Body of pancreas (tissue), 4 donors: ENCODE measurements around the gene KEL. TPM values are rescaled to one million over a fixed set of nuclear protein-coding genes. Genes with fewer than 3 reads are reported as not detected.

ENCODE experiments used
- ATAC-seq: fragments of 150-250 bp; one replicate; pipeline ENCODE4 v1.9.1; 2016
- DNase-seq, 4 donors: peaks; one replicate each; pipeline ENCODE4 v3.0.0-alpha.2; 2019
- H3K27ac ChIP-seq, 4 donors: fragments of 200-600 bp; sonication (generic); 1 replicate in 3 of 4; 2 replicates in 1 of 4; pipeline versions ENCODE4 v1.5.1 to v1.6.1; 2016 to 2019; ENCODE audit warnings: mild to moderate bottlenecking in 1 of 4, mixed read lengths in 1 of 4, moderate library complexity in 1 of 4
- H3K27me3 ChIP-seq, 2 donors: fragments of 200-600 bp; sonication (generic); one replicate each; pipeline ENCODE4 v1.6.0; 2016; ENCODE audit warnings: mild to moderate bottlenecking in 1 of 2
- H3K36me3 ChIP-seq, 2 donors: fragments of 200-600 bp; sonication (generic); replicated peaks in 1 of 2; 2 replicates each; pipeline ENCODE4 v1.5.1; 2016; ENCODE audit warnings: low read depth in 2 of 2; ENCODE audit not compliant: insufficient read depth in 1 of 2
- H3K4me1 ChIP-seq: fragments of 200-600 bp; sonication (generic); one replicate; pipeline ENCODE4 v1.6.0; 2016
- H3K4me3 ChIP-seq, 2 donors: fragments of 200-600 bp; sonication (generic); 1 replicate in 1 of 2; 2 replicates in 1 of 2; pipeline ENCODE4 v1.5.1; 2016 to 2019
- H3K9me3 ChIP-seq, 3 donors: fragments of 200-600 bp; sonication (generic); 1 replicate in 2 of 3; 2 replicates in 1 of 3; pipeline ENCODE4 v1.5.1; 2016
- POLR2A ChIP-seq, 3 donors: fragments of 450-650 bp; IDR thresholded peaks; one replicate each; pipeline ENCODE4 v1.6.1; 2016; ENCODE audit warnings: antibody characterized with exemption in 3 of 3, mild to moderate bottlenecking in 2 of 3
- WGBS, 2 donors: methylation state at CpG; one replicate each; pipeline ENCODE4 v1.1.5; 2017; 5-methylcytosine and 5-hydroxymethylcytosine counted together
- intact Hi-C: fragments of 100-400 bp; cut with DNase I; formaldehyde crosslinking; loops from one replicate; pipeline ENCODE4 v1.15.1; 2023
- total RNA-seq, 2 donors: library from RNA; depleted of rRNA; stranded (reverse); fragments of >200 nt; gene quantifications; one replicate each; pipeline ENCODE4 v1.1.0, GENCODE V29; 2016
- TF ChIP-seq, protein P1 (sequence below), 7 experiments: fragments of 450-650 bp in 4 of 7; fragments of 200-600 bp in 3 of 7; sonication (generic) in 3 of 7; IDR thresholded peaks; one replicate each; pipeline ENCODE4 v1.5.1; 2016 to 2019; ENCODE audit warnings: antibody characterized with exemption in 7 of 7

Gene KEL
- total RNA-seq, 2 donors from 2014 or later = 0.33 TPM; not detected in 1

DNA sequence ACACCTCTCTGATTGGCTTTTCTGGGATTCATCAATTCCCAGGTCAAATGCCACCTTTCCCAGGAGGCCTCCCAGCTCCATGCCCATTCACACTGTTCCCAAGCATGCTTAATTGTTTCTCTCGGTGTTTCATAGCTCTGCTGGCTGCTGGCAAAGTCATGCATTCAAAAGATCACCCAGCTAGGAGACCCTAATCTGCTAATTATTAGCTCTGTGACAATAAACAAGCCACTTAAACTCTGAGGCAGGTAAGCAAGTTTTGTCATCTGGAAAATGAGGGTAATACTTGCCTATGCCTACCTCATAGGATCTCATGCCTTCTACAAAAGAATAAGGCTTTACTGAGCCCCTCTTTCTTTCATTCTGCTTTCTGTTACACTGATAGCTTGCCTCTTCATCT, 828 bp upstream of the KEL start:
- Histone ChIP-seq H3K27ac (no peak overlapping the region), H3K9me3 (no peaks in the 10 kb centered on the region), H3K36me3 (no peaks in the 10 kb centered on the region), H3K4me1 (peaks cover 9% of the 10 kb centered on the region), H3K4me3 (no peak overlapping the region), H3K27me3 (no peaks in the 10 kb centered on the region)
- intact Hi-C loops = no loop called here
- DNase-seq (no peak), ATAC-seq (no peak)
- no peak for TF ChIP-seq POLR2A (IDR thresholded peaks at IDR 0.05)
- TF ChIP-seq, protein P1, sequence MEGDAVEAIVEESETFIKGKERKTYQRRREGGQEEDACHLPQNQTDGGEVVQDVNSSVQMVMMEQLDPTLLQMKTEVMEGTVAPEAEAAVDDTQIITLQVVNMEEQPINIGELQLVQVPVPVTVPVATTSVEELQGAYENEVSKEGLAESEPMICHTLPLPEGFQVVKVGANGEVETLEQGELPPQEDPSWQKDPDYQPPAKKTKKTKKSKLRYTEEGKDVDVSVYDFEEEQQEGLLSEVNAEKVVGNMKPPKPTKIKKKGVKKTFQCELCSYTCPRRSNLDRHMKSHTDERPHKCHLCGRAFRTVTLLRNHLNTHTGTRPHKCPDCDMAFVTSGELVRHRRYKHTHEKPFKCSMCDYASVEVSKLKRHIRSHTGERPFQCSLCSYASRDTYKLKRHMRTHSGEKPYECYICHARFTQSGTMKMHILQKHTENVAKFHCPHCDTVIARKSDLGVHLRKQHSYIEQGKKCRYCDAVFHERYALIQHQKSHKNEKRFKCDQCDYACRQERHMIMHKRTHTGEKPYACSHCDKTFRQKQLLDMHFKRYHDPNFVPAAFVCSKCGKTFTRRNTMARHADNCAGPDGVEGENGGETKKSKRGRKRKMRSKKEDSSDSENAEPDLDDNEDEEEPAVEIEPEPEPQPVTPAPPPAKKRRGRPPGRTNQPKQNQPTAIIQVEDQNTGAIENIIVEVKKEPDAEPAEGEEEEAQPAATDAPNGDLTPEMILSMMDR (IDR thresholded peaks at IDR 0.05) = no peak
- WGBS, 2 donors = 52 to 58% methylated on average over 1 of the region's 1 CpG

DNA sequence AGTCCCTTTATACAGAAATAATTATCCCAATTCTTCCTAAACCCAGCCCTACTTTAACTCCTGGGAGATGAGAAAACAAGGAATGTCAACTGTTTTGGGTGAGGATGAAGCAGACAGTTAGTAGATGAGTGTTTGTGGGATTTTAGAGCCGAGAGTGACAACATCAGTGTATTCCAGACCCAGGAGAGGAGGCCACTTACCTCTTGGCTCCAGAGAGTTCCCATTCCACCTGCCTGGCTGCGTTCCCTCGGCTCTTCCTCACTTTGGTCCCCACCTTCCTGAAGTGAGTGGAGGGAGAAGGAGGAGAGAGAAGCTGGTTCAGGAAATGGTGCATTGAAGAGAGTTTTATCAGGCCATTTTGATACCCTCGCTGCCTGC, 579 bp downstream of the KEL start:
- 77 to 83% methylated on average over 4 of the region's 4 CpGs for WGBS, 2 donors

DNA sequence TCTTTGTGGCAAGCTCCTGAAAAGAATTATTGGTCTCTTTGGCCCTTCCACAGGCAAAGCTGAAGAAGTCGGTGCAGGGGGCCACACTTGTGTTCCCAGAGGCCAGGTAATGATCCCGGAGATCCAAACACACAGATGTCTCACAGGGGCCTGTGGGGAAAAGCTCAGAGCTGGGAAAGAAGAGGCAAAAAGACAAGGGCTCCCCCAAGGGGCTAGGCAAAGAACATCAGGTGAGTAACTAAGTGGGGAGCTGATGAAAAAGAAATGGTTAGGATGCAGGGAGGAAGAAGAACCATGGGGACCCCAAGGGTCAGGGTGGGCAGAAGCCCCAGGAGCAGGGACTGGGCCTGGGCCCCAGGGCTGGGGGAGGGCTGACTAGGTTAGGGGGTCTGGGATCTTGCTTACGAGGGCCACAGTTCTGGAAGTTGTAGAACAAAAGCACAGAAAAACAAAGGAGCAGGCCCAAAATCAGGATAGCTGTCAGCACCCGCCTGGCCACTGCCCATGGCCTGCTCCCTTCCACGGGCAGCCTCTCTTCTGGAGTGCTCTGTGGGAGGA, 1.1 kb downstream of the KEL start:
- WGBS, 2 donors = 68 to 72% methylated on average over 4 to 5 of the region's 5 CpGs
- intact Hi-C loops = no loop called here
- ATAC-seq = no peak

More for the DNA sequence above, 579 bp downstream of the KEL start:
- H3K9me3 ChIP-seq = no peaks in the 10 kb centered on the region
- intact Hi-C loops = no loop called here
- no peak overlapping the region for H3K27ac ChIP-seq
- peaks cover 15% of the 10 kb centered on the region for H3K4me1 ChIP-seq
- no peak for DNase-seq
- no peaks in the 10 kb centered on the region for H3K36me3 ChIP-seq
- no peak overlapping the region for H3K4me3 ChIP-seq
- TF ChIP-seq, protein P1 (IDR thresholded peaks at IDR 0.05) = no peak
- ATAC-seq = no peak
- no peaks in the 10 kb centered on the region for H3K27me3 ChIP-seq

DNA sequence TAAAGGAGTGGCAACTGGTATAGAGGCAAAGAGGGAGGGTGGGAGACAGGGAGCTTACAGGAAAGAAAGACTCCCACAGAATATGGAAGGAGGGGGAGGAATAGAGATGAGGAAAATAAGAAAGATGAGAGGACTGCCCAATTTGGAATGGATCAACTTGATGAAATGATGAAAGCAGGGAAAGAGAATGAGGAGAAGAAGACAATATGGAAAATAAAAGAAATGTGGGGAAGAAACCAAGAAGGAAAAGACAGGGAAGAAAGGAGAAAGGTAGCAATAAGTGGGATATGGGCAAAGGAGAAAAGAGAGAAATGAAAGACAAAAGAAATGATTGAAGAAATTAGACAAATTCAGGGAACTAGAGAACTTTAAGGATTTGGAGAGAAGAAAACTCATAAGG, 3.0 kb downstream of the KEL start:
- H3K4me1 ChIP-seq = peaks cover 15% of the 10 kb centered on the region
- H3K36me3 ChIP-seq = no peaks in the 10 kb centered on the region
- H3K27me3 ChIP-seq = no peaks in the 10 kb centered on the region
- DNase-seq (no peak), ATAC-seq (no peak)
- no peak overlapping the region for H3K27ac ChIP-seq
- no peaks in the 10 kb centered on the region for H3K9me3 ChIP-seq
- intact Hi-C loops = no loop called here
- no peak overlapping the region for H3K4me3 ChIP-seq
- TF ChIP-seq, protein P1 (IDR thresholded peaks at IDR 0.05) = no peak
- no peak for TF ChIP-seq POLR2A (IDR thresholded peaks at IDR 0.05)

More for the DNA sequence above, 1.1 kb downstream of the KEL start:
- DNase-seq = no peak
- Histone ChIP-seq H3K4me1 (peaks cover 15% of the 10 kb centered on the region), H3K4me3 (no peak overlapping the region), H3K27ac (no peak overlapping the region), H3K9me3 (no peaks in the 10 kb centered on the region), H3K36me3 (no peaks in the 10 kb centered on the region), H3K27me3 (no peaks in the 10 kb centered on the region)
- no peak for TF ChIP-seq POLR2A (IDR thresholded peaks at IDR 0.05)
- TF ChIP-seq, protein P1 (IDR thresholded peaks at IDR 0.05) = peak in 3 of 7 experiments; percentile 8 to 20 (median 15)

DNA sequence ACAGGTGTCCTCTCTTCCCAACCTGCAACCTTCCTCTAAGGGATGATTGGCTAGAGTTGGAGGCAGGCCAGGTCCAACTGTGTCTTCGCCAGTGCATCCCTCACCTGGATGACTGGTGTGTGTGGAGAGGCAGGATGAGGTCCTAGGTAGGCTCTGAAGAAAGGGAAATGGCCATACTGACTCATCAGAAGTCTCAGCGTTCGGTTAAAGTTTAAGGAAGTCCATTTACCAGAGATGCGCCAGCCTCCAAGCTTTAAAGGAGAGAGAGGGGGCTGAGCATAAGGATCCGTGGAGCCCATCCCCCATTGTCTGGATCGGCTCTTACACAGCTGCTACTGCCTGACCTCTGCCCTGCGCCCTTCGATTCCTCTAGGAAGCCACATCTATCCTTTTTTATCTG, 4.4 kb downstream of the KEL start:
- no peak for TF ChIP-seq POLR2A (IDR thresholded peaks at IDR 0.05)
- Histone ChIP-seq H3K9me3 (no peaks in the 10 kb centered on the region), H3K36me3 (no peaks in the 10 kb centered on the region), H3K27ac (peak overlapping the region in 3 of 4 donors; percentile 63 to 71 (median 67)), H3K4me3 (no peak overlapping the region), H3K4me1 (peaks cover 7% of the 10 kb centered on the region), H3K27me3 (no peaks in the 10 kb centered on the region)
- 58 to 81% methylated on average over 8 of the region's 8 CpGs for WGBS, 2 donors
- ATAC-seq = no peak
- no peak for DNase-seq
- intact Hi-C loops = no loop called here
